Lower leg skin (tissue), 4 donors: ENCODE measurements around the gene HMGA1. TPM values are rescaled to one million over a fixed set of nuclear protein-coding genes. Genes with fewer than 3 reads are reported as not detected.

ENCODE experiments used
- DNase-seq, 2 donors: peaks; one replicate each; pipeline ENCODE4 v3.0.0-alpha.2; 2019; ENCODE audit warnings: low spot score in 2 of 2
- H3K4me3 ChIP-seq: fragments of 200-600 bp; sonication (generic); 2 replicates; pipeline ENCODE4 v1.5.1; 2017; ENCODE audit warnings: mild to moderate bottlenecking, low read depth; ENCODE audit not compliant: poor library complexity, severe bottlenecking
- CTCF ChIP-seq, 3 donors: fragments of 450-650 bp; IDR thresholded peaks; one replicate each; pipeline ENCODE4 v1.5.1; 2016; ENCODE audit warnings: antibody characterized with exemption in 3 of 3, mild to moderate bottlenecking in 3 of 3, moderate library complexity in 2 of 3
- POLR2A ChIP-seq, 2 donors: fragments of 450-650 bp; IDR thresholded peaks; one replicate each; pipeline ENCODE4 v1.6.1; 2016 to 2017; ENCODE audit warnings: antibody characterized with exemption in 2 of 2, mild to moderate bottlenecking in 1 of 2, moderate library complexity in 1 of 2
- WGBS, 2 donors: methylation state at CpG; one replicate each; pipeline ENCODE4 v1.1.5; 2018; 5-methylcytosine and 5-hydroxymethylcytosine counted together
- intact Hi-C: fragments of 100-400 bp; cut with DNase I; formaldehyde crosslinking; loops from one replicate; pipeline ENCODE4 v1.15.0; 2023; ENCODE audit warnings: low total_unique reads
- total RNA-seq, 4 donors: library from RNA; depleted of rRNA; stranded (reverse); fragments of >200 nt; gene quantifications; one replicate each; pipeline ENCODE4 v1.1.0, GENCODE V29; 2016

Gene HMGA1
- total RNA-seq, 4 donors from 2014 or later, result 134 to 188 (median 167) TPM

- DNase-seq, result peak in 1 of 2 donors; percentile 6
- H3K4me3 ChIP-seq, result no peak overlapping the region
- intact Hi-C loops, result no loop called here
- TF ChIP-seq CTCF (IDR thresholded peaks at IDR 0.05) (no peak), POLR2A (IDR thresholded peaks at IDR 0.05) (no peak)
- WGBS, 2 donors, result 76 to 77% methylated on average over 3 of the region's 3 CpGs
Observed at GRCh38 chr6:34239500-34239825, 2.8 kb downstream of the HMGA1 start.

GRCh38 chr6:34239893-34240292 lies 3.2 kb downstream of the HMGA1 start:
- H3K4me3 ChIP-seq, result no peak overlapping the region
- 89 to 91% methylated on average over 2 of the region's 2 CpGs for WGBS, 2 donors
- peak in 1 of 2 donors; percentile 61 for DNase-seq
- TF ChIP-seq POLR2A (IDR thresholded peaks at IDR 0.05) (no peak), CTCF (IDR thresholded peaks at IDR 0.05) (no peak)
- intact Hi-C loops, result loop anchor here (10.0 kb wide), 1 partner anchor 175 kb away; no protein-coding TSS in a partner anchor

GRCh38 chr6:34240329-34241248 lies 3.9 kb downstream of the HMGA1 start:
- no peak overlapping the region for H3K4me3 ChIP-seq
- WGBS, 2 donors, result 87 to 88% methylated on average over 22 of the region's 22 CpGs
- intact Hi-C loops, result loop anchor here (10.0 kb wide), 1 partner anchor 174 kb away; no protein-coding TSS in a partner anchor
- TF ChIP-seq CTCF (IDR thresholded peaks at IDR 0.05), result no peak
- no peak for TF ChIP-seq POLR2A (IDR thresholded peaks at IDR 0.05)
- DNase-seq, result peak in 1 of 2 donors; percentile 85

- intact Hi-C loops, result loop anchor here (10.0 kb wide), 1 partner anchor 173 kb away; no protein-coding TSS in a partner anchor
- WGBS, 2 donors, result 91 to 94% methylated on average over 13 of the region's 13 CpGs
- H3K4me3 ChIP-seq, result no peak overlapping the region
- TF ChIP-seq CTCF (IDR thresholded peaks at IDR 0.05) (no peak), POLR2A (IDR thresholded peaks at IDR 0.05) (no peak)
- DNase-seq, result peak in 1 of 2 donors; percentile 76
Observed at GRCh38 chr6:34241351-34242215, 4.9 kb downstream of the HMGA1 start.

- intact Hi-C loops, result loop anchor here (10.0 kb wide), 1 partner anchor 172 kb away; no protein-coding TSS in a partner anchor
- no peak for TF ChIP-seq POLR2A (IDR thresholded peaks at IDR 0.05)
- TF ChIP-seq CTCF (IDR thresholded peaks at IDR 0.05), result no peak
- 71 to 76% methylated on average over 7 of the region's 7 CpGs for WGBS, 2 donors
- H3K4me3 ChIP-seq, result no peak overlapping the region
- peak in 1 of 2 donors; percentile 66 for DNase-seq
Observed at GRCh38 chr6:34242252-34243130, 5.8 kb downstream of the HMGA1 start.
